Measurements from ENCODE around the gene EDIL3. TPM values are rescaled to one million over a fixed set of nuclear protein-coding genes. Genes with fewer than 3 reads are reported as not detected.
A peak's percentile ranks its signal among the peaks of the same experiment; 100 is the strongest.

Gene EDIL3
- polyA plus RNA-seq, 1 donor (not counting 4 experiments of a cell fraction or from before 2014, with no cell fraction given) = 0.34 TPM

DNA sequence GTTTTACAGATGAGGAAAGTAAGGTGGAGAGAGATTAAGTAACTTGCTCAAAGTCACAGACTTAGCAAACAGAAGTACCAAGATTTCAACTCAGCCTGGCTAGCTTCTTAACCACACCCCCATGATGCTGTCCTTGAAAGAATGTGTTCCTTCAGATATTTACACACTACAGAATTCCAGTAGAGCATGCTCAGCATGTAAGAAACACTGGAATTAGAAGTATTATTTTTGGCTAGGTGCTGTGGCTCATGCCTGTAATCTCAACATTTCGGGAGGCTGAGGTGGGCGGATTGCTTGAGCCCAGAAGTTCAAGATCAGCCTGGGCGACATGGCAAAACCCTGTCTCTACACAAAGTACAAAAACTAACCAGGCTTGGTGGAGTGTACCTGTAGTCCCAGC is 142.4 kb downstream of the EDIL3 start:
- DNase-seq (ENCODE audit: low read depth, low spot score) (no peak), FAIRE-seq (no peak)
- H3K27ac ChIP-seq (ENCODE audit: control insufficient read depth, insufficient read depth, low read length) = no peak overlapping the region

DNA sequence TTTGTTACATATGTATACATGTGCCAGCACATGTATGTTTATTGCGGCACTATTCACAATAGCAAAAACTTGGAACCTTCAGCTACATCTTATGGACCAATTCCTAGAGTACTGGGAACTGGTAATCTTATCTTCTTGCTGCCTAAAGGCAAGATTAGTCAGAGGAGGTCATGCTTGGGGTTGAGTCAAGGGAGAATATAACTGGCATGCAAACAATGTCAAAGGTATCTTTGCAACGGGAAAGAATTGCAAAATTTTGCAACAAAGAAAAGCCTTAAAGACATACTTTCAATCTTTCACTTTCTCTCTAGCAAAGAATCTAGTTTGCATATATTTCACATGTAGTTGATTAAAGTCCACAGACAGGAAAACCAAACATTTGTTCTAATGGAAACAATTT is 145.2 kb downstream of the EDIL3 start:
- Histone ChIP-seq H3K9ac (ENCODE audit: control insufficient read depth, extremely low read depth, insufficient read depth, low read length) (no peak overlapping the region), H4K20me1 (ENCODE audit: control insufficient read depth, extremely low read depth, insufficient read depth, low read length) (no peaks in the 10 kb centered on the region), H3K27me3 (ENCODE audit: control insufficient read depth, extremely low read depth, insufficient read depth, low read length) (no peaks in the 10 kb centered on the region), H3K79me2 (ENCODE audit: control insufficient read depth, insufficient read depth, low read length) (no peaks in the 10 kb centered on the region), H3K4me3 (ENCODE audit: control insufficient read depth in 2 of 3, extremely low read depth in 1 of 3, insufficient read depth in 2 of 3, low read depth in 1 of 3, low read length in 3 of 3) (no peak overlapping the region), H3K27ac (ENCODE audit: control insufficient read depth, insufficient read depth, low read length) (no peak overlapping the region), H3K4me1 (ENCODE audit: control insufficient read depth, extremely low read depth, insufficient read depth, low read length) (peaks cover 4% of the 10 kb centered on the region), H3K4me2 (ENCODE audit: control insufficient read depth, extremely low read depth, insufficient read depth, low read depth, low read length) (no peak overlapping the region), H2AFZ (ENCODE audit: control insufficient read depth, low read length) (no peak overlapping the region), H3K9me3 (ENCODE audit: control insufficient read depth, low read depth, low read length) (no peaks in the 10 kb centered on the region), H3K36me3 (ENCODE audit: control insufficient read depth in 2 of 2, extremely low read depth in 1 of 2, insufficient read depth in 2 of 2, low read length in 2 of 2) (no peaks in the 10 kb centered on the region), H3K9me1 (ENCODE audit: control insufficient read depth, extremely low read depth, insufficient read depth, low read length) (no peaks in the 10 kb centered on the region)
- DNase-seq (ENCODE audit: low read depth, low spot score) (no peak), FAIRE-seq (peak; percentile 83)
- no peak for TF ChIP-seq EZH2 (IDR thresholded peaks at IDR 0.05; ENCODE audit: low read length)
- TF ChIP-seq, protein P1, sequence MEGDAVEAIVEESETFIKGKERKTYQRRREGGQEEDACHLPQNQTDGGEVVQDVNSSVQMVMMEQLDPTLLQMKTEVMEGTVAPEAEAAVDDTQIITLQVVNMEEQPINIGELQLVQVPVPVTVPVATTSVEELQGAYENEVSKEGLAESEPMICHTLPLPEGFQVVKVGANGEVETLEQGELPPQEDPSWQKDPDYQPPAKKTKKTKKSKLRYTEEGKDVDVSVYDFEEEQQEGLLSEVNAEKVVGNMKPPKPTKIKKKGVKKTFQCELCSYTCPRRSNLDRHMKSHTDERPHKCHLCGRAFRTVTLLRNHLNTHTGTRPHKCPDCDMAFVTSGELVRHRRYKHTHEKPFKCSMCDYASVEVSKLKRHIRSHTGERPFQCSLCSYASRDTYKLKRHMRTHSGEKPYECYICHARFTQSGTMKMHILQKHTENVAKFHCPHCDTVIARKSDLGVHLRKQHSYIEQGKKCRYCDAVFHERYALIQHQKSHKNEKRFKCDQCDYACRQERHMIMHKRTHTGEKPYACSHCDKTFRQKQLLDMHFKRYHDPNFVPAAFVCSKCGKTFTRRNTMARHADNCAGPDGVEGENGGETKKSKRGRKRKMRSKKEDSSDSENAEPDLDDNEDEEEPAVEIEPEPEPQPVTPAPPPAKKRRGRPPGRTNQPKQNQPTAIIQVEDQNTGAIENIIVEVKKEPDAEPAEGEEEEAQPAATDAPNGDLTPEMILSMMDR (optimal IDR thresholded peaks at IDR 0.05 in 1 of 3, IDR thresholded peaks at IDR 0.05 in 1 of 3, conservative IDR thresholded peaks at IDR 0.05 in 1 of 3; ENCODE audit: extremely low read depth in 1 of 3, insufficient read depth in 2 of 3, low read length in 3 of 3) = no peak
- dilution Hi-C loops (cut with MboI; ENCODE audit: extremely low pct_ligation_motif_present, low sequenced_read_pairs) = no loop called here

More for the DNA sequence above, 142.4 kb downstream of the EDIL3 start:
- no peaks in the 10 kb centered on the region for H3K27me3 ChIP-seq (ENCODE audit: control insufficient read depth, extremely low read depth, insufficient read depth, low read length)
- H3K9me1 ChIP-seq (ENCODE audit: control insufficient read depth, extremely low read depth, insufficient read depth, low read length) = no peaks in the 10 kb centered on the region
- no peaks in the 10 kb centered on the region for H3K36me3 ChIP-seq (ENCODE audit: control insufficient read depth in 2 of 2, extremely low read depth in 1 of 2, insufficient read depth in 2 of 2, low read length in 2 of 2)
- peaks cover 4% of the 10 kb centered on the region for H3K4me1 ChIP-seq (ENCODE audit: control insufficient read depth, extremely low read depth, insufficient read depth, low read length)
- H3K9me3 ChIP-seq (ENCODE audit: control insufficient read depth, low read depth, low read length) = no peaks in the 10 kb centered on the region
- TF ChIP-seq EZH2 (IDR thresholded peaks at IDR 0.05; ENCODE audit: low read length) = no peak
- TF ChIP-seq, protein P1 (optimal IDR thresholded peaks at IDR 0.05 in 1 of 3, IDR thresholded peaks at IDR 0.05 in 1 of 3, conservative IDR thresholded peaks at IDR 0.05 in 1 of 3; ENCODE audit: extremely low read depth in 1 of 3, insufficient read depth in 2 of 3, low read length in 3 of 3) = no peak
- no peak overlapping the region for H3K4me2 ChIP-seq (ENCODE audit: control insufficient read depth, extremely low read depth, insufficient read depth, low read depth, low read length)
- H3K4me3 ChIP-seq (ENCODE audit: control insufficient read depth in 2 of 3, extremely low read depth in 1 of 3, insufficient read depth in 2 of 3, low read depth in 1 of 3, low read length in 3 of 3) = no peak overlapping the region
- dilution Hi-C loops (cut with MboI; ENCODE audit: extremely low pct_ligation_motif_present, low sequenced_read_pairs) = no loop called here
- no peaks in the 10 kb centered on the region for H3K79me2 ChIP-seq (ENCODE audit: control insufficient read depth, insufficient read depth, low read length)
- H2AFZ ChIP-seq (ENCODE audit: control insufficient read depth, low read length) = no peak overlapping the region
- H3K9ac ChIP-seq (ENCODE audit: control insufficient read depth, extremely low read depth, insufficient read depth, low read length) = no peak overlapping the region
- H4K20me1 ChIP-seq (ENCODE audit: control insufficient read depth, extremely low read depth, insufficient read depth, low read length) = no peaks in the 10 kb centered on the region

Measured in keratinocyte (primary cell).